Body of pancreas (tissue), 4 donors: ENCODE results near the gene TENT5C.

Experiments
- CTCF ChIP-seq, 7 experiments: fragments of 450-650 bp in 4 of 7; fragments of 200-600 bp in 3 of 7; sonication (generic) in 3 of 7; IDR thresholded peaks; one replicate each; pipeline ENCODE4 v1.5.1; 2016 to 2019; ENCODE audit warnings: antibody characterized with exemption in 7 of 7
- POLR2A ChIP-seq, 3 donors: fragments of 450-650 bp; IDR thresholded peaks; one replicate each; pipeline ENCODE4 v1.6.1; 2016; ENCODE audit warnings: antibody characterized with exemption in 3 of 3, mild to moderate bottlenecking in 2 of 3

DNA sequence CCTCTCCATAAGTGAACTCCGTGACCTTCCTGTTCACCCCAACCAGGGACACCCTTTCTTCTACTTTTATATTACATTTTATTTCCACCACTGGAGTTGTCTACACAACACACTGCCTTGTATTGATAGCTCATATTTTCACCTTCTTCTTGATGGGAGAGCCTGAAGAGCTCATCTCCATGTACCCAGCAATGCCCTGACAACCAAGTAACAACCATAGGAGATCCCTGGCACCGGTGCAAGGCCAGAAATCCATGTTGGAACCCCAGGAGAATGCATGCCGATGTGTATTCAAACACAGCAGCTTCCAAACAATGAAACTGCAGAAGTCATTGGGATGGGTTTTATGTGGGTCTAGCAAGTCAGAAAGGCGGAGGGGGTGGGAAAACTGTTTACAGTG, 15.5 kb downstream of the TENT5C start:
- no peak for TF ChIP-seq CTCF (IDR thresholded peaks at IDR 0.05)
- no peak for TF ChIP-seq POLR2A (IDR thresholded peaks at IDR 0.05)
